IMR-90 (cell line): ENCODE data around the gene MX1. TPM values are rescaled to one million over a fixed set of nuclear protein-coding genes. Genes with fewer than 3 reads are reported as not detected.

Source experiments
- ATAC-seq: fragments of 200-7000 bp; cut with Tn5 transposase; 2 replicates; pipeline ENCODE4 v1.9.1; 2020; ENCODE audit warnings: low read depth, mild to moderate bottlenecking, moderate library complexity
- BruUV-seq: library from RNA; stranded (reverse); fragments of 400-500 nt; replicated peaks from 2 replicates; lab custom pipeline; 2021; lab: Mats Ljungman, UMichigan
- CTCF ChIA-PET: fragments of 300-600 bp; formaldehyde crosslinking; extraction: SDS; loops from one replicate; lab custom pipeline; 2021; ENCODE audit warnings: antibody characterized with exemption; lab: Yijun Ruan, JAX
- POLR2A ChIA-PET: fragments of 300-600 bp; sonication (Branson Sonifier 250); formaldehyde crosslinking; loops from one replicate; lab custom pipeline; 2022; ENCODE audit warnings: antibody characterized with exemption; ENCODE audit not compliant: unreplicated experiment; lab: Charles Lee
- DNase-seq: peaks from one replicate; pipeline ENCODE4 v3.0.0; 2013
- H2AFZ ChIP-seq: replicated peaks from 2 replicates; pipeline ENCODE3; 2013; ENCODE audit warnings: low read length, mild to moderate bottlenecking; ENCODE audit not compliant: poor library complexity
- H2AK5ac ChIP-seq: 2 replicates; pipeline ENCODE4 v1.6.1; 2013; ENCODE audit warnings: low read depth, low read length, inconsistent platforms
- H2AK9ac ChIP-seq: replicated peaks from 2 replicates; pipeline ENCODE3; 2013; ENCODE audit warnings: mild to moderate bottlenecking, low read depth, low read length, moderate library complexity; ENCODE audit not compliant: poor library complexity
- H2BK120ac ChIP-seq: 2 replicates; pipeline ENCODE4 v1.6.1; 2013; ENCODE audit warnings: low read depth, low read length, inconsistent platforms
- H2BK15ac ChIP-seq: 3 replicates; pipeline ENCODE4 v1.6.1; 2013; ENCODE audit warnings: low read depth, low read length, inconsistent platforms
- H2BK20ac ChIP-seq: 2 replicates; pipeline ENCODE4 v1.6.1; 2013; ENCODE audit warnings: low read depth, mild to moderate bottlenecking, inconsistent platforms, low read length, moderate library complexity
- H2BK5ac ChIP-seq: 2 replicates; pipeline ENCODE4 v1.6.1; 2013; ENCODE audit warnings: mild to moderate bottlenecking, low read depth, low read length, inconsistent platforms; ENCODE audit not compliant: poor library complexity, severe bottlenecking
- H3K14ac ChIP-seq: replicated peaks from 2 replicates; pipeline ENCODE4 v1.6.1; 2013; ENCODE audit warnings: low read depth, low read length, inconsistent platforms
- H3K18ac ChIP-seq: 2 replicates; pipeline ENCODE4 v1.6.1; 2013; ENCODE audit warnings: low read depth, low read length, control low read depth
- H3K23ac ChIP-seq: 2 replicates; pipeline ENCODE4 v1.6.1; 2013; ENCODE audit warnings: low read depth, low read length, inconsistent platforms
- H3K27ac ChIP-seq: 2 replicates; pipeline ENCODE4 v1.5.1; 2013; ENCODE audit warnings: mild to moderate bottlenecking, control low read depth, low read length; ENCODE audit not compliant: insufficient read depth
- H3K27me3 ChIP-seq: 2 replicates; pipeline ENCODE4 v1.6.1; 2013; ENCODE audit warnings: low read length; ENCODE audit not compliant: control insufficient read depth, insufficient read depth
- H3K36me3 ChIP-seq: 2 replicates; pipeline ENCODE4 v1.6.1; 2013; ENCODE audit warnings: low read length, mixed read lengths; ENCODE audit not compliant: control insufficient read depth, insufficient read depth
- H3K4ac ChIP-seq: 2 replicates; pipeline ENCODE4 v1.6.1; 2013; ENCODE audit warnings: low read depth, low read length, inconsistent platforms
- H3K4me1 ChIP-seq: 2 replicates; pipeline ENCODE4 v1.6.1; 2013; ENCODE audit warnings: low read length, mixed read lengths; ENCODE audit not compliant: control insufficient read depth, insufficient read depth
- H3K4me2 ChIP-seq: 2 replicates; pipeline ENCODE4 v1.6.1; 2013; ENCODE audit warnings: low read depth, mild to moderate bottlenecking, control low read depth, low read length, moderate library complexity
- H3K4me3 ChIP-seq: 2 replicates; pipeline ENCODE4 v1.5.1; 2013; ENCODE audit warnings: low read depth, mild to moderate bottlenecking, control low read depth, low read length, moderate library complexity; ENCODE audit not compliant: insufficient read depth
- H3K56ac ChIP-seq: 2 replicates; pipeline ENCODE4 v1.6.1; 2013; ENCODE audit warnings: low read length, inconsistent platforms; ENCODE audit not compliant: insufficient read depth; ENCODE audit errors: extremely low read depth
- H3K79me1 ChIP-seq, 2 experiments: 2 replicates each; pipeline ENCODE4 v1.6.1; 2013; ENCODE audit warnings: low read length in 2 of 2, inconsistent platforms in 1 of 2, low read depth in 1 of 2
- H3K9ac ChIP-seq: 2 replicates; pipeline ENCODE4 v1.6.1; 2013; ENCODE audit warnings: low read depth, low read length, control low read depth
- H3K9me1 ChIP-seq: 2 replicates; pipeline ENCODE4 v1.6.1; 2013; ENCODE audit warnings: low read length, inconsistent platforms; ENCODE audit not compliant: insufficient read depth
- H3K9me3 ChIP-seq: 2 replicates; pipeline ENCODE4 v1.6.1; 2013; ENCODE audit warnings: low read length; ENCODE audit not compliant: control insufficient read depth, insufficient read depth
- H4K20me1 ChIP-seq: 2 replicates; pipeline ENCODE4 v1.6.1; 2013; ENCODE audit warnings: low read length, inconsistent platforms; ENCODE audit not compliant: insufficient read depth
- H4K5ac ChIP-seq: 2 replicates; pipeline ENCODE4 v1.6.1; 2013; ENCODE audit warnings: mild to moderate bottlenecking, low read depth, low read length, control low read depth
- H4K8ac ChIP-seq, 2 experiments: 2 replicates each; pipeline ENCODE4 v1.6.1; 2013; ENCODE audit warnings: low read depth in 2 of 2, low read length in 2 of 2, control low read depth in 1 of 2, inconsistent platforms in 1 of 2
- H4K91ac ChIP-seq: 2 replicates; pipeline ENCODE4 v1.6.1; 2013; ENCODE audit warnings: low read depth, low read length, inconsistent platforms; ENCODE audit not compliant: insufficient read depth
- BHLHE40 ChIP-seq: fragments of 150-350 bp; IDR thresholded peaks from 2 replicates; pipeline ENCODE4 v1.6.1; 2016; ENCODE audit warnings: mild to moderate bottlenecking, low read depth, low read length
- CEBPB ChIP-seq: IDR thresholded peaks from 2 replicates; pipeline ENCODE4 v1.6.1; 2012; ENCODE audit warnings: low read depth, low read length, improper control_type of control experiment
- CHD1 ChIP-seq: IDR thresholded peaks from 2 replicates; pipeline ENCODE4 v1.6.1; 2012; ENCODE audit warnings: low read depth, low read length, improper control_type of control experiment
- FOS ChIP-seq: fragments of 150-350 bp; IDR thresholded peaks from 2 replicates; pipeline ENCODE4 v1.6.1; 2016; ENCODE audit warnings: low read depth, low read length
- MAFK ChIP-seq: IDR thresholded peaks from 2 replicates; pipeline ENCODE4 v1.6.1; 2012; ENCODE audit warnings: low read depth, low read length, improper control_type of control experiment
- MAZ ChIP-seq: IDR thresholded peaks from 2 replicates; pipeline ENCODE4 v1.6.1; 2012; ENCODE audit warnings: low read depth, mild to moderate bottlenecking, low read length, improper control_type of control experiment, moderate library complexity, borderline replicate concordance
- MXI1 ChIP-seq: IDR thresholded peaks from 2 replicates; pipeline ENCODE4 v1.6.1; 2012; ENCODE audit warnings: low read depth, mild to moderate bottlenecking, low read length, moderate library complexity, borderline replicate concordance
- NFE2L2 ChIP-seq: fragments of 150-350 bp; IDR thresholded peaks from 2 replicates; pipeline ENCODE4 v1.6.1; 2016; ENCODE audit warnings: low read depth, mild to moderate bottlenecking, low read length
- POLR2A ChIP-seq: IDR thresholded peaks from 2 replicates; pipeline ENCODE4 v1.6.1; 2012; ENCODE audit warnings: mild to moderate bottlenecking, low read depth, low read length
- RAD21 ChIP-seq: IDR thresholded peaks from 2 replicates; pipeline ENCODE4 v1.6.1; 2012; ENCODE audit warnings: low read length, improper control_type of control experiment
- RCOR1 ChIP-seq: IDR thresholded peaks from 2 replicates; pipeline ENCODE4 v1.6.1; 2012; ENCODE audit warnings: mild to moderate bottlenecking, low read length, improper control_type of control experiment; ENCODE audit not compliant: insufficient replicate concordance
- RFX5 ChIP-seq: IDR thresholded peaks from 2 replicates; pipeline ENCODE4 v1.8.0; 2012; ENCODE audit warnings: low read depth, mild to moderate bottlenecking, low read length, moderate library complexity
- WGBS, 2 experiments: methylation state at CpG; one replicate each; pipeline versions ENCODE4 v1.1.5 to v1.1.7; 2013; ENCODE audit warnings: missing lambda C conversion rate in 2 of 2; ENCODE audit not compliant: insufficient read length in 1 of 2; ENCODE audit errors: extremely low coverage in 2 of 2; 5-methylcytosine and 5-hydroxymethylcytosine counted together
- dilution Hi-C: fragments of 300-500 bp; cut with HindIII; formaldehyde crosslinking; loops from one replicate; pipeline ENCODE4 v1.14.3; 2018; ENCODE audit warnings: low sequenced_read_pairs; ENCODE audit not compliant: unreplicated experiment
- in situ Hi-C: fragments of 300-500 bp; cut with MboI; formaldehyde crosslinking; loops from 3 replicates; pipeline ENCODE4 v1.14.3; 2019; ENCODE audit warnings: low sequenced_read_pairs, inconsistent platforms, mixed read lengths
- intact Hi-C: fragments of 100-400 bp; cut with micrococcal nuclease; formaldehyde crosslinking; loops from 2 replicates; pipeline ENCODE4 v1.10.0; 2022
- polyA plus RNA-seq, 3 experiments: library from polyadenylated mRNA; depleted of rRNA; stranded (reverse); fragments of >200 nt; gene quantifications; 2 replicates each; pipeline ENCODE4 v1.2.3, GENCODE V29; 2012; ENCODE audit warnings: low replicate concordance in 1 of 3
- total RNA-seq: library from RNA; depleted of rRNA; stranded (reverse); fragments of >200 nt; gene quantifications from 2 replicates; pipeline ENCODE4 v1.2.3, GENCODE V29; 2012
- TF ChIP-seq, protein P1 (sequence below): fragments of 150-350 bp; IDR thresholded peaks from 2 replicates; pipeline ENCODE4 v1.6.1; 2017; ENCODE audit warnings: mild to moderate bottlenecking, antibody characterized with exemption, low read length, low read depth
- TF ChIP-seq, protein P2 (sequence below): fragments of 150-350 bp; IDR thresholded peaks from 2 replicates; pipeline ENCODE4 v1.6.1; 2016; ENCODE audit warnings: low read depth, mild to moderate bottlenecking, low read length, moderate library complexity, borderline replicate concordance
- TF ChIP-seq, protein P3 (sequence below): conservative IDR thresholded peaks from 2 replicates; pipeline ENCODE4 v1.5.1; 2012; ENCODE audit warnings: mild to moderate bottlenecking, low read depth, low read length, improper control_type of control experiment

The MX1 gene
- total and polyA plus RNA-seq, 2 of the 4 experiments (the other 2 are of a cell fraction), result 1.0 to 2.5 TPM

DNA sequence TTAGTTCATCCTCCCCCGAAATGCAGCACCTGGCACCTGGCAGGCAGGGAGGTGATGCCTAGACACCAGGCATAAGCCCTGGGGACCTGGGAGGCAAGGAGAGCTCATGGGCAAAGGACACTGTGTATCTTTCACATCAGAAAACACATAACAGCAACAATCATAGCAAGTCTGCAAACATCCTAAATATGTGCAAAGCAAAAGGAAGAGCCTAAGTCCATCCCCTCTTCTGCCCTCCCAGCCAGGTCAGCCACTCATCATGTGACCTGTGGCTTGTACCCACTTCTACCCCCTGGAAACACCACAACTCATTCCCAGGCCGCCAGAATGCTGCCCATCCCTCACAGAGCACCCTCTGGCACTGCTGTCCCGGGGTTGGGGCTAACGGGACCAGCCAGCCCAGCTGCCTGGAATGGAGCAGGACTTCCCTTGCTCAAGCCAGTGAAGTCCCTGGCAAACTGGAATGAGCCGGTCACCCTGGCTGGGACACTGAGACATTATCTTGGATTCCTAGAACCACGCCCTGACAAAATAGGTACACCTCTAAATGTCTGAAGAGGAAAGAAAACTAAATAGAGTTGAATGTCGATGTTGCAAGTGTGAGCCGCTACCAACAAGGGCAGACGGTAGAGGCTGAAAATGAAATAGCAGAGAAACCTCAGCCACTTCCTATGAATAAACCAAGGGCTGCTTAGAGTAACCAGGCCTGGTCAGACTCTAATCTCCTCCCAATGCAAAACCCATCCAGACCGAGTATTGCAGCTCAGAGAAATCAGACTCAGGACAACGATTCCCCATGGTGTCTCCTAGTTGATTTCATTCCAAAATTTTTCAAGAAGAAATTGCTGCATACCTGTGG is 52.5 kb downstream of the MX1 start:
- H3K56ac ChIP-seq, result no peak overlapping the region
- ChIA-PET CTCF (no interaction called here), POLR2A (no interaction called here)
- no peak overlapping the region for H3K4me2 ChIP-seq
- H3K4me3 ChIP-seq, result no peak overlapping the region
- no peak overlapping the region for H3K4ac ChIP-seq
- intact Hi-C loops, result loop anchor here (10.0 kb wide), 1 partner anchor 1366 kb away; no protein-coding TSS in a partner anchor
- no peaks in the 10 kb centered on the region for H3K9me1 ChIP-seq
- DNase-seq (no peak), ATAC-seq (no peak)
- dilution Hi-C loops, result no loop called here
- TF ChIP-seq, protein P1, sequence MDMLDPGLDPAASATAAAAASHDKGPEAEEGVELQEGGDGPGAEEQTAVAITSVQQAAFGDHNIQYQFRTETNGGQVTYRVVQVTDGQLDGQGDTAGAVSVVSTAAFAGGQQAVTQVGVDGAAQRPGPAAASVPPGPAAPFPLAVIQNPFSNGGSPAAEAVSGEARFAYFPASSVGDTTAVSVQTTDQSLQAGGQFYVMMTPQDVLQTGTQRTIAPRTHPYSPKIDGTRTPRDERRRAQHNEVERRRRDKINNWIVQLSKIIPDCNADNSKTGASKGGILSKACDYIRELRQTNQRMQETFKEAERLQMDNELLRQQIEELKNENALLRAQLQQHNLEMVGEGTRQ, result no peak
- TF ChIP-seq NFE2L2, result no peak
- no peak for TF ChIP-seq FOS
- TF ChIP-seq CHD1, result no peak
- TF ChIP-seq RAD21, result no peak
- TF ChIP-seq, protein P2, sequence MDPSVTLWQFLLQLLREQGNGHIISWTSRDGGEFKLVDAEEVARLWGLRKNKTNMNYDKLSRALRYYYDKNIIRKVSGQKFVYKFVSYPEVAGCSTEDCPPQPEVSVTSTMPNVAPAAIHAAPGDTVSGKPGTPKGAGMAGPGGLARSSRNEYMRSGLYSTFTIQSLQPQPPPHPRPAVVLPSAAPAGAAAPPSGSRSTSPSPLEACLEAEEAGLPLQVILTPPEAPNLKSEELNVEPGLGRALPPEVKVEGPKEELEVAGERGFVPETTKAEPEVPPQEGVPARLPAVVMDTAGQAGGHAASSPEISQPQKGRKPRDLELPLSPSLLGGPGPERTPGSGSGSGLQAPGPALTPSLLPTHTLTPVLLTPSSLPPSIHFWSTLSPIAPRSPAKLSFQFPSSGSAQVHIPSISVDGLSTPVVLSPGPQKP, result no peak
- no peak for TF ChIP-seq RCOR1
- TF ChIP-seq CEBPB, result no peak
- no peak for TF ChIP-seq BHLHE40
- no peak for TF ChIP-seq MAFK
- TF ChIP-seq, protein P3, sequence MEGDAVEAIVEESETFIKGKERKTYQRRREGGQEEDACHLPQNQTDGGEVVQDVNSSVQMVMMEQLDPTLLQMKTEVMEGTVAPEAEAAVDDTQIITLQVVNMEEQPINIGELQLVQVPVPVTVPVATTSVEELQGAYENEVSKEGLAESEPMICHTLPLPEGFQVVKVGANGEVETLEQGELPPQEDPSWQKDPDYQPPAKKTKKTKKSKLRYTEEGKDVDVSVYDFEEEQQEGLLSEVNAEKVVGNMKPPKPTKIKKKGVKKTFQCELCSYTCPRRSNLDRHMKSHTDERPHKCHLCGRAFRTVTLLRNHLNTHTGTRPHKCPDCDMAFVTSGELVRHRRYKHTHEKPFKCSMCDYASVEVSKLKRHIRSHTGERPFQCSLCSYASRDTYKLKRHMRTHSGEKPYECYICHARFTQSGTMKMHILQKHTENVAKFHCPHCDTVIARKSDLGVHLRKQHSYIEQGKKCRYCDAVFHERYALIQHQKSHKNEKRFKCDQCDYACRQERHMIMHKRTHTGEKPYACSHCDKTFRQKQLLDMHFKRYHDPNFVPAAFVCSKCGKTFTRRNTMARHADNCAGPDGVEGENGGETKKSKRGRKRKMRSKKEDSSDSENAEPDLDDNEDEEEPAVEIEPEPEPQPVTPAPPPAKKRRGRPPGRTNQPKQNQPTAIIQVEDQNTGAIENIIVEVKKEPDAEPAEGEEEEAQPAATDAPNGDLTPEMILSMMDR, result no peak
- TF ChIP-seq MAZ, result no peak
- TF ChIP-seq POLR2A, result no peak
- no peak for TF ChIP-seq MXI1
- TF ChIP-seq RFX5, result no peak
- H2BK5ac ChIP-seq, result no peak overlapping the region
- no peak overlapping the region for H3K18ac ChIP-seq
- no peaks in the 10 kb centered on the region for H4K20me1 ChIP-seq
- WGBS, 2 experiments, result 83% methylated on average over 1 of the region's 11 CpGs; no CpG with 5 or more reads in 1 of the 2 experiments
- in situ Hi-C loops, result no loop called here
- H3K36me3 ChIP-seq, result no peaks in the 10 kb centered on the region
- H2AK5ac ChIP-seq, result no peak overlapping the region
- H4K91ac ChIP-seq, result no peak overlapping the region
- no peaks in the 10 kb centered on the region for H3K9me3 ChIP-seq
- H3K27ac ChIP-seq, result no peak overlapping the region
- no peak overlapping the region for H4K8ac ChIP-seq
- no peak overlapping the region for H4K5ac ChIP-seq
- H3K23ac ChIP-seq, result no peak overlapping the region
- no peak overlapping the region for H3K14ac ChIP-seq
- no peak overlapping the region for H2BK15ac ChIP-seq
- no peaks in the 10 kb centered on the region for H3K4me1 ChIP-seq
- no peak overlapping the region for H2AFZ ChIP-seq
- no peaks in the 10 kb centered on the region for H3K27me3 ChIP-seq
- no TSS peak for BruUV-seq
- H2BK120ac ChIP-seq, result no peak overlapping the region
- H3K9ac ChIP-seq, result no peak overlapping the region
- H3K79me1 ChIP-seq, result no peaks in the 10 kb centered on the region
- H2BK20ac ChIP-seq, result no peak overlapping the region
- H2AK9ac ChIP-seq, result peak overlapping the region; percentile 72
